Measurements from ENCODE around the gene ARAP3.

Gene ARAP3

GRCh38 chr5:141639357-141640050, 42.5 kb downstream of the ARAP3 start:
- DNase-seq = no peak

- no peak for DNase-seq
These were observed 43.3 kb downstream of the ARAP3 start for GRCh38 chr5:141638771-141639170.

- DNase-seq = peak; percentile 58
These were observed 44.1 kb downstream of the ARAP3 start for GRCh38 chr5:141637767-141638419.

GRCh38 chr5:141637123-141637766, 44.8 kb downstream of the ARAP3 start:
- peak; percentile 67 for DNase-seq

- DNase-seq = peak; percentile 95
These were observed 45.5 kb downstream of the ARAP3 start, which contains the start of the genes HDAC3 and RELL2 for GRCh38 chr5:141636413-141637122. HDAC3 (minus strand) TSS chr5:141636849; CDS start chr5:141636790, 59 bp downstream. RELL2 (plus strand) TSS chr5:141636997; CDS start chr5:141638226, 1,229 bp downstream.

GRCh38 chr5:141636106-141636412, 46.0 kb downstream of the ARAP3 start:
- no peak for DNase-seq

GRCh38 chr5:141635646-141636045, 46.4 kb downstream of the ARAP3 start:
- DNase-seq = no peak

- no peak for DNase-seq
These were observed 47.3 kb downstream of the ARAP3 start for GRCh38 chr5:141634720-141635119.

GRCh38 chr5:141633871-141634561, 48.0 kb downstream of the ARAP3 start:
- no peak for DNase-seq

GRCh38 chr5:141632650-141633049, 49.4 kb downstream of the ARAP3 start:
- no peak for DNase-seq

GRCh38 chr5:141630570-141631140, 51.4 kb downstream of the ARAP3 start:
- DNase-seq = no peak

GRCh38 chr5:141628175-141628788, 53.7 kb downstream of the ARAP3 start:
- no peak for DNase-seq

GRCh38 chr5:141623611-141624010, 58.4 kb downstream of the ARAP3 start:
- DNase-seq = no peak

- no peak for DNase-seq
These were observed 58.8 kb downstream of the ARAP3 start for GRCh38 chr5:141623186-141623585.

GRCh38 chr5:141618804-141619554, 63.1 kb downstream of the ARAP3 start, which contains the start of gene DIAPH1:
DIAPH1 (minus strand) TSS chr5:141619000; CDS start chr5:141618914, 86 bp downstream.
- peak; percentile 99 for DNase-seq

- DNase-seq = peak; percentile 65
These were observed 63.8 kb downstream of the ARAP3 start for GRCh38 chr5:141618030-141618803.

- no peak for DNase-seq
These were observed 64.4 kb downstream of the ARAP3 start for GRCh38 chr5:141617682-141618029.

- no peak for DNase-seq
These were observed 64.9 kb downstream of the ARAP3 start for GRCh38 chr5:141617128-141617527.

GRCh38 chr5:141615991-141616720, 65.9 kb downstream of the ARAP3 start:
- DNase-seq = peak; percentile 18

- no peak for DNase-seq
These were observed 68.7 kb downstream of the ARAP3 start for GRCh38 chr5:141613344-141613743.
